NCI-H82 treated with DMSO at 0.1 percent for 48 hours (cell line): Measurements from ENCODE around the gene EHD4.

Experiments
- DNase-seq: peaks from one replicate; lab custom pipeline; 2025; ENCODE audit not compliant: unreplicated experiment; lab: John Stamatoyannopoulos, UW

The EHD4 gene

DNA sequence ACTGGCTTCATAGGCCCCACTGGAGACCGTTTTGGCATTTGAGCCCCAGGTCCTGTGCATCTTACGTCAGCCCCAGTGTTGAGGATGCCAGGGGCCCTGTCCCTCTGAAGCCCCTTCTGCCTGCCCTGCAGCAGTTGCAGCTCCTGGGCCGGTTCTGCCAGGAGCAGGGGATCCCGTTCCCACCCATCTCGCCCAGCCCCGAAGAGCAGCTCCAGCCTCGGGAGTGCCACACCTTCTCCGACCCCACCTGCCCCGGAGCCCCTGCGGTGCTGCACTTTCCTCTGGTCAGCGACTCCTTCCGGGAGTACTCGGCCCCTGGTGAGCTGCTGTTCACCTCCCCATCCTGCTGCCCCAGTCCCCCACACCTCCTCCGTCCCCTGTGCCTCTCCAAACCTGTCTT lies 125.2 kb downstream of the EHD4 start:
- no peak for DNase-seq
